H1 (cell line): ENCODE results near the gene OCSTAMP. TPM values are rescaled to one million over a fixed set of nuclear protein-coding genes. Genes with fewer than 3 reads are reported as not detected.

Source experiments
- CTCF ChIA-PET: fragments of 300-600 bp; sonication (Branson Sonifier 250); formaldehyde crosslinking; loops from one replicate; lab custom pipeline; 2021; ENCODE audit not compliant: partially characterized antibody; lab: Charles Lee
- POLR2A ChIA-PET: fragments of 300-600 bp; sonication (Branson Sonifier 250); formaldehyde crosslinking; loops from one replicate; lab custom pipeline; 2021; ENCODE audit warnings: inconsistent platforms; ENCODE audit not compliant: partially characterized antibody; lab: Charles Lee
- DNase-seq, 2 experiments: peaks; one replicate each; pipeline versions ENCODE4 v3.0.0 to v3.0.0-alpha.2; 2010 to 2022; ENCODE audit warnings: low spot score in 2 of 2, low read depth in 1 of 2, mixed read lengths in 1 of 2
- FAIRE-seq: peaks from 2 replicates; lab custom pipeline; 2011; peaks lifted over from hg19 to GRCh38; lab: Jason Lieb, UNC
- H2AFZ ChIP-seq: 2 replicates; pipeline ENCODE4 v1.8.1; 2012; ENCODE audit warnings: low read length, inconsistent platforms
- H2AK5ac ChIP-seq: 2 replicates; pipeline ENCODE4 v1.6.1; 2013; ENCODE audit warnings: low read depth, low read length
- H2BK120ac ChIP-seq: replicated peaks from 2 replicates; pipeline ENCODE3; 2013; ENCODE audit warnings: low read depth, low read length, inconsistent platforms
- H2BK12ac ChIP-seq: 2 replicates; pipeline ENCODE4 v1.6.1; 2013; ENCODE audit warnings: low read depth, low read length
- H2BK15ac ChIP-seq: 2 replicates; pipeline ENCODE4 v1.6.1; 2013; ENCODE audit warnings: low read length
- H2BK20ac ChIP-seq: 2 replicates; pipeline ENCODE4 v1.6.1; 2013; ENCODE audit warnings: low read length
- H2BK5ac ChIP-seq: 2 replicates; pipeline ENCODE4 v1.6.1; 2013; ENCODE audit warnings: low read depth, low read length
- H3K14ac ChIP-seq: 2 replicates; pipeline ENCODE4 v1.6.1; 2013; ENCODE audit warnings: inconsistent platforms; ENCODE audit not compliant: insufficient read length
- H3K18ac ChIP-seq: 2 replicates; pipeline ENCODE4 v1.6.1; 2013; ENCODE audit warnings: low read length; ENCODE audit errors: extremely low read depth
- H3K23ac ChIP-seq: 2 replicates; pipeline ENCODE4 v1.6.1; 2013; ENCODE audit warnings: inconsistent platforms; ENCODE audit not compliant: insufficient read length
- H3K23me2 ChIP-seq: 2 replicates; pipeline ENCODE4 v1.6.1; 2013; ENCODE audit warnings: low read depth, low read length
- H3K27ac ChIP-seq: 2 replicates; pipeline ENCODE4 v1.6.1; 2011; ENCODE audit warnings: low read depth, low read length, inconsistent platforms
- H3K27me3 ChIP-seq, 4 experiments: replicated peaks in 1 of 4; 1 replicate in 1 of 4; 2 replicates in 3 of 4; pipeline versions ENCODE4 v1.6.1 to v1.8.1; 2011 to 2013; ENCODE audit warnings: low read length in 3 of 4, mild to moderate bottlenecking in 3 of 4, inconsistent platforms in 2 of 4, mixed read lengths in 2 of 4, moderate library complexity in 1 of 4; ENCODE audit not compliant: control insufficient read depth in 3 of 4, insufficient read depth in 3 of 4; ENCODE audit errors: extremely low read depth in 1 of 4
- H3K36me3 ChIP-seq, 4 experiments: 2 replicates each; pipeline versions ENCODE4 v1.6.1 to v1.8.1; 2011 to 2013; ENCODE audit warnings: mild to moderate bottlenecking in 4 of 4, low read length in 3 of 4, moderate library complexity in 2 of 4, control low read depth in 1 of 4, inconsistent platforms in 1 of 4; ENCODE audit not compliant: insufficient read depth in 4 of 4, control insufficient read depth in 2 of 4
- H3K4ac ChIP-seq: replicated peaks from 2 replicates; pipeline ENCODE3; 2013; ENCODE audit warnings: low read length, low read depth, mixed read lengths, inconsistent platforms; ENCODE audit not compliant: insufficient read length
- H3K4me1 ChIP-seq, 4 experiments: replicated peaks in 1 of 4; 1 replicate in 1 of 4; 2 replicates in 3 of 4; pipeline versions ENCODE4 v1.6.1 to v1.8.1; 2011 to 2013; ENCODE audit warnings: low read length in 3 of 4, inconsistent platforms in 2 of 4, mixed read lengths in 1 of 4; ENCODE audit not compliant: insufficient read depth in 4 of 4, control insufficient read depth in 3 of 4
- H3K4me2 ChIP-seq, 2 experiments: 2 replicates each; pipeline versions ENCODE4 v1.6.1 to v1.8.1; 2011 to 2013; ENCODE audit warnings: low read depth in 2 of 2, low read length in 2 of 2, control low read depth in 1 of 2, inconsistent platforms in 1 of 2, mild to moderate bottlenecking in 1 of 2; ENCODE audit not compliant: insufficient read depth in 1 of 2
- H3K4me3 ChIP-seq, 4 experiments: fragments of 200-600, 300-600 bp in 1 of 4; sonication (generic), shearing (Covaris generic), sonication (Bioruptor Twin) in 1 of 4; 2 replicates each; pipeline versions ENCODE4 v1.5.1 to v1.8.1; 2011 to 2016; ENCODE audit warnings: low read length in 4 of 4, low read depth in 3 of 4, control low read depth in 2 of 4, inconsistent platforms in 2 of 4, mild to moderate bottlenecking in 2 of 4, mixed read lengths in 1 of 4, moderate library complexity in 1 of 4; ENCODE audit not compliant: insufficient read depth in 2 of 4; ENCODE audit errors: extremely low read depth in 1 of 4
- H3K56ac ChIP-seq: replicated peaks from 2 replicates; pipeline ENCODE3; 2013; ENCODE audit warnings: low read depth, mild to moderate bottlenecking, mixed read lengths, low read length, inconsistent platforms; ENCODE audit not compliant: insufficient read length
- H3K79me1 ChIP-seq: 2 replicates; pipeline ENCODE4 v1.6.1; 2013; ENCODE audit warnings: low read depth, low read length, control low read depth
- H3K79me2 ChIP-seq, 2 experiments: 2 replicates each; pipeline versions ENCODE4 v1.6.1 to v1.8.1; 2012 to 2013; ENCODE audit warnings: low read length in 2 of 2, mild to moderate bottlenecking in 2 of 2, inconsistent platforms in 1 of 2; ENCODE audit not compliant: insufficient read depth in 2 of 2, control insufficient read depth in 1 of 2
- H3K9ac ChIP-seq, 4 experiments: replicated peaks in 1 of 4; 1 replicate in 1 of 4; 2 replicates in 3 of 4; pipeline versions ENCODE4 v1.6.1 to v1.8.1; 2011 to 2013; ENCODE audit warnings: low read depth in 3 of 4, low read length in 3 of 4, control low read depth in 2 of 4, mild to moderate bottlenecking in 2 of 4, moderate library complexity in 2 of 4, inconsistent platforms in 1 of 4; ENCODE audit errors: extremely low read depth in 1 of 4
- H3K9me3 ChIP-seq, 2 experiments: 2 replicates each; pipeline versions ENCODE4 v1.6.1 to v1.8.1; 2012 to 2013; ENCODE audit warnings: mild to moderate bottlenecking in 2 of 2, moderate library complexity in 2 of 2, control low read depth in 1 of 2, inconsistent platforms in 1 of 2, low read depth in 1 of 2, low read length in 1 of 2, mixed read lengths in 1 of 2; ENCODE audit not compliant: insufficient read depth in 2 of 2
- H4K20me1 ChIP-seq, 2 experiments: replicated peaks in 1 of 2; 2 replicates each; pipeline versions ENCODE3 to v1.8.1; 2011 to 2013; ENCODE audit warnings: inconsistent platforms in 2 of 2, low read length in 2 of 2, mild to moderate bottlenecking in 1 of 2; ENCODE audit not compliant: insufficient read depth in 2 of 2, control insufficient read depth in 1 of 2
- H4K5ac ChIP-seq: 2 replicates; pipeline ENCODE4 v1.6.1; 2013; ENCODE audit warnings: low read length, low read depth, mixed read lengths, inconsistent platforms; ENCODE audit not compliant: insufficient read length
- H4K8ac ChIP-seq: 2 replicates; pipeline ENCODE4 v1.8.0; 2013; ENCODE audit warnings: mild to moderate bottlenecking, moderate library complexity, low read length, inconsistent platforms; ENCODE audit not compliant: insufficient read depth; ENCODE audit errors: extremely low read depth
- H4K91ac ChIP-seq: replicated peaks from 2 replicates; pipeline ENCODE3; 2013; ENCODE audit warnings: low read length, mixed read lengths, inconsistent platforms; ENCODE audit not compliant: insufficient read length
- CBX5 ChIP-seq: fragments of 300-800, 300-1000 bp; sonication (generic); IDR thresholded peaks from 2 replicates; pipeline ENCODE4 v1.7.1; 2016; ENCODE audit warnings: antibody characterized with exemption, low read length, low read depth
- KDM1A ChIP-seq: fragments of 200-600, 300-600 bp; sonication (generic); IDR thresholded peaks from 2 replicates; pipeline ENCODE4 v1.7.1; 2016; ENCODE audit warnings: mild to moderate bottlenecking, low read length, borderline replicate concordance
- WGBS, 2 experiments: shearing (Covaris generic) in 1 of 2; methylation state at CpG; one replicate each; pipeline versions ENCODE4 v1.1.6 to v1.1.7; 2013 to 2015; ENCODE audit warnings: low lambda C conversion rate in 2 of 2, mixed read lengths in 2 of 2, inconsistent platforms in 1 of 2, low coverage in 1 of 2, missing lambda C conversion rate in 1 of 2; ENCODE audit not compliant: insufficient replicate concordance in 2 of 2, insufficient coverage in 1 of 2, insufficient read length in 1 of 2; ENCODE audit errors: extremely low coverage in 1 of 2, missing lambda C conversion rate in 1 of 2; 5-methylcytosine and 5-hydroxymethylcytosine counted together
- polyA plus RNA-seq, 7 experiments: library from polyadenylated mRNA; depleted of rRNA in 3 of 7; stranded (reverse) in 5 of 7; unstranded in 2 of 7; fragments of >200 nt in 5 of 7; fragments of 200-250 nt in 2 of 7; gene quantifications; 1 replicate in 5 of 7; 2 replicates in 1 of 7; 4 replicates in 1 of 7; pipeline versions ENCODE4 v1.2.1 to v1.2.3, GENCODE V29; 2011 to 2013; ENCODE audit warnings: missing spikeins in 2 of 7, mixed read lengths in 2 of 7
- total RNA-seq: library from RNA; stranded (reverse); fragmentation: NEBNext Ultra II Directional; extraction: Animal tissue kit (Norgen Biotek cat#: 25700); gene quantifications from 2 replicates; pipeline ENCODE4 v1.2.1, GENCODE V29; 2021

The OCSTAMP gene
- total and polyA plus RNA-seq, 2 of the 8 experiments (the other 6 are each of a cell fraction or from before 2014, with no cell fraction given): 0.09 to 0.13 TPM

DNA sequence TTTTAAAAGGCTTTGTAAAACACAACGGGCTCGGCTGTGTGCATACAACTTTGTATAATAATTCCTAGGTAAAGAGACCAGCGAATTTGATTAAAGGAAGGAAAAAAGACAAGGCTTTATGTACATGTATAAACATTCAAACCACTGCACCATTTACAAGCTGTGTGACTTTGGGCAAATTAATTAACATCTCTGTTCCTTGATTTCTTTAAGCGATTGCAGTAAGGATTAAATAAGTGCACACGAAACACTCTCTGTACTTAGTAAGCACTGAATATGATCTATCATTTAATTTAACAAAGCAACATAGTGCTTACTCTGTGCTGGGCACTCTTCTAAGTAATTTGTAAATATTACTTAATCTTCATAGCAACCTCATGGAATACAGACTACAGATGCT lies 19.5 kb upstream of the OCSTAMP start:
- H3K23ac ChIP-seq: no peak overlapping the region
- no peak overlapping the region for H3K18ac ChIP-seq
- H3K4me1 ChIP-seq: no peaks in the 10 kb centered on the region; a peak in 1 of 7 replicates
- H3K9me3 ChIP-seq: no peaks in the 10 kb centered on the region
- no peak overlapping the region for H3K27ac ChIP-seq
- no peak for DNase-seq
- no peak overlapping the region for H2BK20ac ChIP-seq
- no peak overlapping the region for H3K56ac ChIP-seq
- 93% methylated on average over 5 of the region's 5 CpGs; no CpG with 5 or more reads in 1 of the 2 experiments for WGBS, 2 experiments
- no peak for FAIRE-seq
- no peak overlapping the region for H4K8ac ChIP-seq
- no peaks in the 10 kb centered on the region for H3K27me3 ChIP-seq
- H3K36me3 ChIP-seq: no peaks in the 10 kb centered on the region
- no peak overlapping the region for H3K4ac ChIP-seq
- H2AFZ ChIP-seq: no peak overlapping the region
- no peak overlapping the region for H2BK15ac ChIP-seq
- no peaks in the 10 kb centered on the region for H4K20me1 ChIP-seq
- H3K23me2 ChIP-seq: no peaks in the 10 kb centered on the region
- no peak overlapping the region for H3K14ac ChIP-seq
- H3K79me2 ChIP-seq: no peaks in the 10 kb centered on the region
- H3K9ac ChIP-seq: no peak overlapping the region
- no peak overlapping the region for H2AK5ac ChIP-seq
- 0 out of 2 replicates have a peak, but pooled peaks have one; percentile 26 for TF ChIP-seq KDM1A
- no peak for TF ChIP-seq CBX5
- H2BK12ac ChIP-seq: no peak overlapping the region
- H3K79me1 ChIP-seq: no peaks in the 10 kb centered on the region
- no peak overlapping the region for H3K4me3 ChIP-seq
- H3K4me2 ChIP-seq: no peak overlapping the region
- no peak overlapping the region for H4K5ac ChIP-seq
- no peak overlapping the region for H4K91ac ChIP-seq
- ChIA-PET POLR2A (interaction anchor here (1.2 kb wide), 1 partner anchor 12 kb away, joined by 3 read pairs; no protein-coding TSS in a partner anchor), CTCF (no interaction called here)
- H2BK5ac ChIP-seq: no peak overlapping the region
- no peak overlapping the region for H2BK120ac ChIP-seq
